Endothelial cell of umbilical vein (primary cell): ENCODE results near the gene CLIC5. TPM values are rescaled to one million over a fixed set of nuclear protein-coding genes. Genes with fewer than 3 reads are reported as not detected.

Experiments
- BruUV-seq: library from RNA; stranded (reverse); fragments of 400-500 nt; replicated peaks from 2 replicates; lab custom pipeline; 2021; lab: Mats Ljungman, UMichigan
- CTCF ChIA-PET: fragments of 300-600, 350-600 bp; sonication (Branson Sonifier 250); formaldehyde crosslinking; loops from one replicate; lab custom pipeline; 2021; ENCODE audit warnings: antibody characterized with exemption, inconsistent platforms; lab: Charles Lee
- POLR2A ChIA-PET: fragments of 300-600, 350-600 bp; sonication (Branson Sonifier 250); formaldehyde crosslinking; loops from one replicate; lab custom pipeline; 2021; ENCODE audit warnings: antibody characterized with exemption, inconsistent platforms; lab: Charles Lee
- DNase-seq: peaks from one replicate; pipeline ENCODE4 v3.0.0-alpha.2; 2011; ENCODE audit warnings: low read depth, low spot score
- FAIRE-seq: peaks from 2 replicates; lab custom pipeline; 2011; peaks lifted over from hg19 to GRCh38; lab: Jason Lieb, UNC
- H2AFZ ChIP-seq: 2 replicates; pipeline ENCODE4 v1.6.0; 2012; ENCODE audit warnings: low read depth, low read length, control low read depth, inconsistent platforms
- H3K27ac ChIP-seq: 2 replicates; pipeline ENCODE4 v1.5.1; 2011; ENCODE audit warnings: low read depth, mild to moderate bottlenecking, control low read depth, low read length, moderate library complexity; ENCODE audit not compliant: insufficient read depth
- H3K27me3 ChIP-seq, 2 experiments: 2 replicates each; pipeline versions ENCODE4 v1.6.0 to v1.6.1; 2011; ENCODE audit warnings: low read length in 2 of 2, mixed read lengths in 1 of 2; ENCODE audit not compliant: control insufficient read depth in 2 of 2, insufficient read depth in 2 of 2
- H3K36me3 ChIP-seq, 2 experiments: 2 replicates in 1 of 2; 3 replicates in 1 of 2; pipeline ENCODE4 v1.5.1; 2011; ENCODE audit warnings: low read length in 2 of 2, mild to moderate bottlenecking in 1 of 2, moderate library complexity in 1 of 2; ENCODE audit not compliant: control insufficient read depth in 2 of 2, insufficient read depth in 2 of 2; ENCODE audit errors: extremely low read depth in 1 of 2
- H3K4me1 ChIP-seq: 3 replicates; pipeline ENCODE4 v1.5.1; 2011; ENCODE audit warnings: mild to moderate bottlenecking, low read length; ENCODE audit not compliant: control insufficient read depth, insufficient read depth; ENCODE audit errors: extremely low read depth
- H3K4me2 ChIP-seq: 2 replicates; pipeline ENCODE4 v1.6.1; 2011; ENCODE audit warnings: low read length, control low read depth, mixed read lengths; ENCODE audit not compliant: insufficient read depth
- H3K4me3 ChIP-seq, 3 experiments: fragments of 200-600 bp in 1 of 3; sonication (generic), shearing (Covaris generic) in 1 of 3; replicated peaks in 1 of 3; 2 replicates each; pipeline ENCODE4 v1.5.1; 2011 to 2016; ENCODE audit warnings: control low read depth in 3 of 3, low read length in 3 of 3, mild to moderate bottlenecking in 2 of 3, inconsistent platforms in 1 of 3, low read depth in 1 of 3, moderate library complexity in 1 of 3; ENCODE audit not compliant: insufficient read depth in 1 of 3
- H3K79me2 ChIP-seq: 2 replicates; pipeline ENCODE4 v1.6.0; 2012; ENCODE audit warnings: low read length, inconsistent platforms; ENCODE audit not compliant: control insufficient read depth, insufficient read depth
- H3K9ac ChIP-seq: replicated peaks from 2 replicates; pipeline ENCODE3; 2011; ENCODE audit warnings: low read length, control low read depth; ENCODE audit not compliant: insufficient read depth; ENCODE audit errors: extremely low read depth
- H3K9me1 ChIP-seq: replicated peaks from 3 replicates; pipeline ENCODE4 v1.6.0; 2011; ENCODE audit warnings: mild to moderate bottlenecking, low read length; ENCODE audit not compliant: control insufficient read depth, insufficient read depth; ENCODE audit errors: extremely low read depth
- H3K9me3 ChIP-seq: replicated peaks from 2 replicates; pipeline ENCODE4 v1.5.1; 2012; ENCODE audit warnings: low read length, inconsistent platforms; ENCODE audit not compliant: control insufficient read depth, insufficient read depth
- H4K20me1 ChIP-seq: replicated peaks from 2 replicates; pipeline ENCODE3; 2011; ENCODE audit warnings: mild to moderate bottlenecking, low read length; ENCODE audit not compliant: control insufficient read depth, insufficient read depth; ENCODE audit errors: extremely low read depth
- CTCF ChIP-seq, 2 donors: IDR thresholded peaks; 1 replicate in 1 of 2; 2 replicates in 1 of 2; pipeline ENCODE4 v1.5.1; 2011; ENCODE audit warnings: low read length in 2 of 2, mild to moderate bottlenecking in 2 of 2, moderate library complexity in 2 of 2, control low read depth in 1 of 2, inconsistent platforms in 1 of 2, low read depth in 1 of 2; ENCODE audit not compliant: insufficient read depth in 1 of 2; ENCODE audit errors: extremely low read depth in 1 of 2
- EZH2 ChIP-seq: IDR thresholded peaks from 2 replicates; pipeline ENCODE4 v1.6.1; 2012; ENCODE audit warnings: borderline replicate concordance, low read depth, mild to moderate bottlenecking, moderate library complexity, low read length, inconsistent platforms; ENCODE audit not compliant: severe bottlenecking
- FOS ChIP-seq: IDR thresholded peaks from 2 replicates; pipeline ENCODE4 v1.6.1; 2011; ENCODE audit warnings: mild to moderate bottlenecking, low read length, moderate library complexity, borderline replicate concordance; ENCODE audit not compliant: insufficient read depth
- GATA2 ChIP-seq: IDR thresholded peaks from 2 replicates; pipeline ENCODE4 v1.7.0; 2011; ENCODE audit warnings: low read depth, mild to moderate bottlenecking, moderate library complexity, mixed read lengths, low read length; ENCODE audit not compliant: insufficient read length, insufficient read depth
- JUN ChIP-seq: IDR thresholded peaks from 2 replicates; pipeline ENCODE4 v1.6.1; 2011; ENCODE audit warnings: borderline replicate concordance, low read depth; ENCODE audit not compliant: insufficient read length, insufficient read depth
- MYC ChIP-seq: IDR thresholded peaks from one replicate; pipeline ENCODE4 v1.6.1; 2011; ENCODE audit warnings: mild to moderate bottlenecking, low read depth, low read length
- POLR2A ChIP-seq: IDR thresholded peaks from 2 replicates; pipeline ENCODE4 v1.6.1; 2012; ENCODE audit warnings: low read depth, mild to moderate bottlenecking, control low read depth, low read length
- POLR2AphosphoS5 ChIP-seq: IDR thresholded peaks from 2 replicates; pipeline ENCODE4 v1.6.1; 2012; ENCODE audit warnings: low read depth, mild to moderate bottlenecking, control low read depth, low read length, moderate library complexity; ENCODE audit not compliant: insufficient read depth
- dilution Hi-C: fragments of 300-500 bp; cut with MboI; formaldehyde crosslinking; loops from one replicate; pipeline ENCODE4 v1.15.0; 2019; ENCODE audit warnings: low sequenced_read_pairs; ENCODE audit not compliant: extremely low pct_ligation_motif_present
- intact Hi-C: fragments of 100-400 bp; cut with micrococcal nuclease; formaldehyde crosslinking; loops from one replicate; pipeline ENCODE4 v1.10.0; 2022
- polyA plus RNA-seq, 4 experiments: library from polyadenylated mRNA; depleted of rRNA in 3 of 4; stranded (reverse) in 3 of 4; unstranded in 1 of 4; fragments of >200 nt; gene quantifications; 2 replicates each; pipeline versions ENCODE4 v1.2.1 to v1.2.3, GENCODE V29; 2011 to 2012; ENCODE audit warnings: missing spikeins in 1 of 4
- total RNA-seq: library from RNA; stranded (reverse); gene quantifications from 2 replicates; pipeline ENCODE4 v1.2.3, GENCODE V29; 2021
- TF ChIP-seq, protein P1 (sequence below): IDR thresholded peaks from 2 replicates; pipeline ENCODE4 v1.6.1; 2011; ENCODE audit not compliant: insufficient read depth, insufficient read length

The CLIC5 gene
- total and polyA plus RNA-seq, 2 donors (not counting 3 experiments of a cell fraction or from before 2014, with no cell fraction given): 0.07 TPM; not detected in 1

- Histone ChIP-seq H3K9me1 (no peaks in the 10 kb centered on the region), H3K4me1 (no peaks in the 10 kb centered on the region), H4K20me1 (no peaks in the 10 kb centered on the region), H3K4me2 (no peak overlapping the region), H3K79me2 (no peaks in the 10 kb centered on the region), H3K36me3 (no peaks in the 10 kb centered on the region), H3K9me3 (no peaks in the 10 kb centered on the region), H3K9ac (no peak overlapping the region), H2AFZ (no peak overlapping the region), H3K27ac (no peak overlapping the region), H3K4me3 (no peak overlapping the region), H3K27me3 (peaks cover 0 to 4% of the 10 kb centered on the region in 2 experiments)
- CTCF ChIA-PET: interaction anchor here (0.8 to 10.5 kb wide), 7 partner anchors 10 to 1454 kb away, joined by 3 to 302 read pairs (median 10); no protein-coding TSS in a partner anchor
- dilution Hi-C loops: no loop called here
- TF ChIP-seq EZH2: no peak
- TF ChIP-seq, protein P1, sequence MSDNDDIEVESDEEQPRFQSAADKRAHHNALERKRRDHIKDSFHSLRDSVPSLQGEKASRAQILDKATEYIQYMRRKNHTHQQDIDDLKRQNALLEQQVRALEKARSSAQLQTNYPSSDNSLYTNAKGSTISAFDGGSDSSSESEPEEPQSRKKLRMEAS: no peak
- TF ChIP-seq POLR2A: no peak
- TF ChIP-seq POLR2AphosphoS5: no peak
- TF ChIP-seq JUN: no peak
- TF ChIP-seq CTCF (IDR thresholded peaks at IDR 0.05; ENCODE audit: extremely low read depth in 1 of 2, insufficient read depth in 1 of 2, low read depth in 1 of 2, low read length in 2 of 2): no peak
- no peak for TF ChIP-seq GATA2
- no peak for TF ChIP-seq FOS
- no peak for TF ChIP-seq MYC
- POLR2A ChIA-PET: no interaction called here
- no peak for DNase-seq
- no peak for FAIRE-seq
- BruUV-seq: no TSS peak
- intact Hi-C loops: loop anchor here (2.0 to 5.0 kb wide), 2 partner anchors 847 to 1449 kb away; no protein-coding TSS in a partner anchor
These were observed 91.7 kb downstream of the CLIC5 start for GRCh38 chr6:45923831-45924391.
